Parathyroid adenoma (tissue), 2 donors: ENCODE measurements around the gene YBEY.

Experiments used
- H2AFZ ChIP-seq: fragments of 300-600 bp; sonication (generic); one replicate; pipeline ENCODE4 v1.7.0; 2017; ENCODE audit warnings: antibody characterized with exemption, mild to moderate bottlenecking
- H3K27ac ChIP-seq: fragments of 300-600 bp; sonication (generic); one replicate; pipeline ENCODE4 v1.7.0; 2017
- H3K27me3 ChIP-seq: fragments of 300-600 bp; sonication (generic); one replicate; pipeline ENCODE4 v1.7.0; 2017; ENCODE audit warnings: low read length; ENCODE audit not compliant: control insufficient read depth, insufficient read depth
- H3K36me3 ChIP-seq: fragments of 300-600 bp; sonication (generic); one replicate; pipeline ENCODE4 v1.7.0; 2017; ENCODE audit warnings: low read length; ENCODE audit not compliant: control insufficient read depth, insufficient read depth
- H3K4me1 ChIP-seq: fragments of 300-600 bp; sonication (generic); one replicate; pipeline ENCODE4 v1.7.0; 2017; ENCODE audit warnings: control low read depth
- H3K4me2 ChIP-seq: fragments of 300-600 bp; sonication (generic); one replicate; pipeline ENCODE4 v1.7.0; 2017; ENCODE audit warnings: low read length
- H3K4me3 ChIP-seq: fragments of 300-600 bp; sonication (generic); one replicate; pipeline ENCODE4 v1.7.0; 2017; ENCODE audit warnings: low read depth, low read length
- H3K79me2 ChIP-seq: fragments of 300-600 bp; sonication (generic); one replicate; pipeline ENCODE4 v1.7.0; 2017; ENCODE audit warnings: control low read depth
- H3K9ac ChIP-seq: fragments of 300-600 bp; sonication (generic); one replicate; pipeline ENCODE4 v1.7.0; 2017; ENCODE audit warnings: mild to moderate bottlenecking
- H3K9me3 ChIP-seq: fragments of 300-600 bp; sonication (generic); one replicate; pipeline ENCODE4 v1.7.0; 2017; ENCODE audit warnings: low read length; ENCODE audit not compliant: control insufficient read depth
- CTCF ChIP-seq: fragments of 300-600 bp; sonication (generic); IDR thresholded peaks from one replicate; pipeline ENCODE4 v1.7.0; 2017; ENCODE audit warnings: antibody characterized with exemption, mild to moderate bottlenecking
- donor health status: primary hyperparathyroidism.

Gene YBEY

DNA sequence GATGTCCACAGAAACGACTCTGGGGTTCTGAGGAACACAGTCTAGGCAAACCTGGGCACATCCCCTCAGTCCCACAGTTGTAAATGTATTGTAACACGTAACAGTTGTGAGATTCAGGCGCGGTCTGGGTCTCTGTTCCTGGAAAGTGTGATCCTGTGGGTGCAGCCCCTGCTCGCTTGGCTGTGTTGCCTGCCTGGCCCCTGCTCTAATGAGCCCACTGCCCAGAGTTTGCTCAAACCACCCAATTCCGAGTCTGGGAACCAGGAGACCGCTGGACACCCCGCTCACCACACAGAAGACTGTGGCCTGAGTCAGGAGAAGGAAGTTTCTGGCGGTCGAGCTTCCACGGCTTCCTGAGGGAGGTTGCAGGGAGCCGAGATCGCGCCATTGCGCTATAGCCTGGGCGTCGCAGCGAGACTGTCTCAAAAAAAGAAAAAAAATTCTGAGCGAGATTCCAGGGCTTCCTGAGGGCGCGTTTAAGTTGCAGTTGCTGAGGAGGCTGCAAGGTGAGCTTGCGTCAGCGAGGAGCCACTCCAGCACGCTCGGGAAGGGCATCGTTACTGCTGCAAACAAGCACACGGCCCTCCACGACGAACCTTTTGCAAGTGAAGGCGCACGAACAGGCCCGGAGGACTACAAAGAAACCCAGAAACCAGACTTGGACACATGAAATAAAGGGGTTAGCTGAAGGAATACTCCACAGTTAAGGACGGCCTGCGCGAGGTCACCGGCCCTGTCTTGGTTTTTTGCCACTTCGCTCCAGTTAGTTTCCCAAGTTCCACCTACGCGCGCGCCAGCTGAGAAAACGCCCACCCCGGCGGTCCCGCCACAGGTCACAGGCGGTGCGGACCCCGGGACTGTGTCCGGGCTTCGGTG lies 36.4 kb downstream of the YBEY start:
- H3K9me3 ChIP-seq: no peaks in the 10 kb centered on the region
- no peaks in the 10 kb centered on the region for H3K79me2 ChIP-seq
- H3K9ac ChIP-seq: no peak overlapping the region
- H3K4me1 ChIP-seq: peaks cover 3% of the 10 kb centered on the region
- peak overlapping the region; percentile 98 for H3K4me2 ChIP-seq
- no peak for TF ChIP-seq CTCF
- no peaks in the 10 kb centered on the region for H3K36me3 ChIP-seq
- peak overlapping the region; percentile 82 for H2AFZ ChIP-seq
- H3K4me3 ChIP-seq: peak overlapping the region; percentile 98
- no peak overlapping the region for H3K27ac ChIP-seq
- H3K27me3 ChIP-seq: no peaks in the 10 kb centered on the region

- Histone ChIP-seq H2AFZ (peak overlapping the region; percentile 82), H3K9ac (no peak overlapping the region), H3K4me3 (peak overlapping the region; percentile 98), H3K79me2 (no peaks in the 10 kb centered on the region), H3K4me1 (peaks cover 3% of the 10 kb centered on the region), H3K4me2 (peak overlapping the region; percentile 98), H3K9me3 (no peaks in the 10 kb centered on the region), H3K27ac (no peak overlapping the region), H3K36me3 (no peaks in the 10 kb centered on the region), H3K27me3 (no peaks in the 10 kb centered on the region)
- TF ChIP-seq CTCF: no peak
Observed at GRCh38 chr21:46323227-46323709, 37.1 kb downstream of the YBEY start.

DNA sequence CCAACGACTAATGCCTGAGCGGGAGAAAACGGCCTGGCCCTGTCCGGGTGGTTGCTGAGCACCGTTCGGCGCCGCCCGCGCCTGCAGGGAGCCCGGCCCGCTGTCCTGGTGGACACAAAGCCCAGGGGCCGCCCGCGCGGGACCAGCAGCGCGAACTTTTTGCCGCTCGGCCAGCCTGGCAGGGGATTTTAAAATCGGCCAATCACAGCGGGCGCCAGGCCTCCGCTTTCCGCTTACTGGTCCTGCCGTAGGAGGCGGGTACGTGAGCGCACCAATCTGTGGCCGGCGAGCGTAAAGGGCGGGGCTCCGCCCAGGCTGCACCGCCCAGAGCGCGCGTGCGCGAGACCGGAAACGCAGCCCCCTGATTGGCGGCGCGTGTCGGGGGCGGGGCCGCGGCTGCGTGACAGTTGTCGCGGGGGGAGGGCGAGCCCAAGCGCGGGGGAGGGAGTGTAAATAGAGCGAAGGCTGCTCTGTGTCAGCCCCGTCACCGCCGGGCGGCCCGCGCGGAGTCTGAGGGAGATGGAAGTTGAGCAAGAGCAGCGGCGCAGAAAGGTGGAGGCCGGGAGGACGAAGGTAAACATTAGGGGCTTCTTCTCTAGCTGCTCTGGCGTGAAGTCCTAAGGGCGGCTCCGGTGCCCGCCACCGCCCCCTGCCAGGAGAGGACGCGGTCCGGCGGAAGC lies 37.7 kb downstream of the YBEY start, which contains the start of the genes C21orf58 and PCNT:
Gene C21orf58 (minus strand): TSS at position 161 of the 680 bp plus-strand sequence. CDS start 1,132 bp downstream, outside the sequence.
Gene PCNT (plus strand): TSS at position 447 of the 680 bp plus-strand sequence. CDS start 73 bp downstream, at position 520.
- peak within 1 kb of the TSS; percentile 98 for H3K4me2 ChIP-seq
- no peaks in the 10 kb centered on the region for H3K36me3 ChIP-seq
- TF ChIP-seq CTCF: no peak
- H2AFZ ChIP-seq: peak within 1 kb of the TSS; percentile 82
- H3K4me3 ChIP-seq: peak within 1 kb of the TSS; percentile 98
- H3K9me3 ChIP-seq: no peaks in the 10 kb centered on the region
- H3K27me3 ChIP-seq: no peaks in the 10 kb centered on the region
- H3K27ac ChIP-seq: peak within 1 kb of the TSS; percentile 58
- peaks cover 3% of the 10 kb centered on the region for H3K4me1 ChIP-seq
- no peak within 1 kb of the TSS for H3K9ac ChIP-seq
- H3K79me2 ChIP-seq: no peaks in the 10 kb centered on the region

GRCh38 chr21:46324390-46325072 lies 38.4 kb downstream of the YBEY start:
- no peaks in the 10 kb centered on the region for H3K27me3 ChIP-seq
- no peak for TF ChIP-seq CTCF
- H2AFZ ChIP-seq: peak overlapping the region; percentile 63
- H3K4me3 ChIP-seq: peak overlapping the region; percentile 98
- no peaks in the 10 kb centered on the region for H3K79me2 ChIP-seq
- peak overlapping the region; percentile 94 for H3K4me2 ChIP-seq
- peak overlapping the region; percentile 58 for H3K27ac ChIP-seq
- no peak overlapping the region for H3K9ac ChIP-seq
- H3K9me3 ChIP-seq: no peaks in the 10 kb centered on the region
- H3K36me3 ChIP-seq: no peaks in the 10 kb centered on the region
- H3K4me1 ChIP-seq: peaks cover 3% of the 10 kb centered on the region
